H1 (cell line): ENCODE measurements around the gene ATG5. TPM values are rescaled to one million over a fixed set of nuclear protein-coding genes. Genes with fewer than 3 reads are reported as not detected.

Experiments
- CTCF ChIA-PET: fragments of 300-600 bp; sonication (Branson Sonifier 250); formaldehyde crosslinking; loops from one replicate; lab custom pipeline; 2021; ENCODE audit not compliant: partially characterized antibody; lab: Charles Lee
- POLR2A ChIA-PET: fragments of 300-600 bp; sonication (Branson Sonifier 250); formaldehyde crosslinking; loops from one replicate; lab custom pipeline; 2021; ENCODE audit warnings: inconsistent platforms; ENCODE audit not compliant: partially characterized antibody; lab: Charles Lee
- DNase-seq, 2 experiments: peaks; one replicate each; pipeline versions ENCODE4 v3.0.0 to v3.0.0-alpha.2; 2010 to 2022; ENCODE audit warnings: low spot score in 2 of 2, low read depth in 1 of 2, mixed read lengths in 1 of 2
- FAIRE-seq: peaks from 2 replicates; lab custom pipeline; 2011; peaks lifted over from hg19 to GRCh38; lab: Jason Lieb, UNC
- H2AFZ ChIP-seq: 2 replicates; pipeline ENCODE4 v1.8.1; 2012; ENCODE audit warnings: low read length, inconsistent platforms
- H2AK5ac ChIP-seq: 2 replicates; pipeline ENCODE4 v1.6.1; 2013; ENCODE audit warnings: low read depth, low read length
- H2BK120ac ChIP-seq: replicated peaks from 2 replicates; pipeline ENCODE3; 2013; ENCODE audit warnings: low read depth, low read length, inconsistent platforms
- H2BK12ac ChIP-seq: 2 replicates; pipeline ENCODE4 v1.6.1; 2013; ENCODE audit warnings: low read depth, low read length
- H2BK15ac ChIP-seq: 2 replicates; pipeline ENCODE4 v1.6.1; 2013; ENCODE audit warnings: low read length
- H2BK20ac ChIP-seq: 2 replicates; pipeline ENCODE4 v1.6.1; 2013; ENCODE audit warnings: low read length
- H2BK5ac ChIP-seq: 2 replicates; pipeline ENCODE4 v1.6.1; 2013; ENCODE audit warnings: low read depth, low read length
- H3K14ac ChIP-seq: 2 replicates; pipeline ENCODE4 v1.6.1; 2013; ENCODE audit warnings: inconsistent platforms; ENCODE audit not compliant: insufficient read length
- H3K18ac ChIP-seq: 2 replicates; pipeline ENCODE4 v1.6.1; 2013; ENCODE audit warnings: low read length; ENCODE audit errors: extremely low read depth
- H3K23ac ChIP-seq: 2 replicates; pipeline ENCODE4 v1.6.1; 2013; ENCODE audit warnings: inconsistent platforms; ENCODE audit not compliant: insufficient read length
- H3K23me2 ChIP-seq: 2 replicates; pipeline ENCODE4 v1.6.1; 2013; ENCODE audit warnings: low read depth, low read length
- H3K27ac ChIP-seq: 2 replicates; pipeline ENCODE4 v1.6.1; 2011; ENCODE audit warnings: low read depth, low read length, inconsistent platforms
- H3K27me3 ChIP-seq, 4 experiments: replicated peaks in 1 of 4; 1 replicate in 1 of 4; 2 replicates in 3 of 4; pipeline versions ENCODE4 v1.6.1 to v1.8.1; 2011 to 2013; ENCODE audit warnings: low read length in 3 of 4, mild to moderate bottlenecking in 3 of 4, inconsistent platforms in 2 of 4, mixed read lengths in 2 of 4, moderate library complexity in 1 of 4; ENCODE audit not compliant: control insufficient read depth in 3 of 4, insufficient read depth in 3 of 4; ENCODE audit errors: extremely low read depth in 1 of 4
- H3K36me3 ChIP-seq, 4 experiments: 2 replicates each; pipeline versions ENCODE4 v1.6.1 to v1.8.1; 2011 to 2013; ENCODE audit warnings: mild to moderate bottlenecking in 4 of 4, low read length in 3 of 4, moderate library complexity in 2 of 4, control low read depth in 1 of 4, inconsistent platforms in 1 of 4; ENCODE audit not compliant: insufficient read depth in 4 of 4, control insufficient read depth in 2 of 4
- H3K4ac ChIP-seq: replicated peaks from 2 replicates; pipeline ENCODE3; 2013; ENCODE audit warnings: low read length, low read depth, mixed read lengths, inconsistent platforms; ENCODE audit not compliant: insufficient read length
- H3K4me1 ChIP-seq, 4 experiments: replicated peaks in 1 of 4; 1 replicate in 1 of 4; 2 replicates in 3 of 4; pipeline versions ENCODE4 v1.6.1 to v1.8.1; 2011 to 2013; ENCODE audit warnings: low read length in 3 of 4, inconsistent platforms in 2 of 4, mixed read lengths in 1 of 4; ENCODE audit not compliant: insufficient read depth in 4 of 4, control insufficient read depth in 3 of 4
- H3K4me2 ChIP-seq, 2 experiments: 2 replicates each; pipeline versions ENCODE4 v1.6.1 to v1.8.1; 2011 to 2013; ENCODE audit warnings: low read depth in 2 of 2, low read length in 2 of 2, control low read depth in 1 of 2, inconsistent platforms in 1 of 2, mild to moderate bottlenecking in 1 of 2; ENCODE audit not compliant: insufficient read depth in 1 of 2
- H3K4me3 ChIP-seq, 4 experiments: fragments of 200-600, 300-600 bp in 1 of 4; sonication (generic), shearing (Covaris generic), sonication (Bioruptor Twin) in 1 of 4; 2 replicates each; pipeline versions ENCODE4 v1.5.1 to v1.8.1; 2011 to 2016; ENCODE audit warnings: low read length in 4 of 4, low read depth in 3 of 4, control low read depth in 2 of 4, inconsistent platforms in 2 of 4, mild to moderate bottlenecking in 2 of 4, mixed read lengths in 1 of 4, moderate library complexity in 1 of 4; ENCODE audit not compliant: insufficient read depth in 2 of 4; ENCODE audit errors: extremely low read depth in 1 of 4
- H3K56ac ChIP-seq: replicated peaks from 2 replicates; pipeline ENCODE3; 2013; ENCODE audit warnings: low read depth, mild to moderate bottlenecking, mixed read lengths, low read length, inconsistent platforms; ENCODE audit not compliant: insufficient read length
- H3K79me1 ChIP-seq: 2 replicates; pipeline ENCODE4 v1.6.1; 2013; ENCODE audit warnings: low read depth, low read length, control low read depth
- H3K79me2 ChIP-seq, 2 experiments: 2 replicates each; pipeline versions ENCODE4 v1.6.1 to v1.8.1; 2012 to 2013; ENCODE audit warnings: low read length in 2 of 2, mild to moderate bottlenecking in 2 of 2, inconsistent platforms in 1 of 2; ENCODE audit not compliant: insufficient read depth in 2 of 2, control insufficient read depth in 1 of 2
- H3K9ac ChIP-seq, 4 experiments: replicated peaks in 1 of 4; 1 replicate in 1 of 4; 2 replicates in 3 of 4; pipeline versions ENCODE4 v1.6.1 to v1.8.1; 2011 to 2013; ENCODE audit warnings: low read depth in 3 of 4, low read length in 3 of 4, control low read depth in 2 of 4, mild to moderate bottlenecking in 2 of 4, moderate library complexity in 2 of 4, inconsistent platforms in 1 of 4; ENCODE audit errors: extremely low read depth in 1 of 4
- H3K9me3 ChIP-seq, 2 experiments: 2 replicates each; pipeline versions ENCODE4 v1.6.1 to v1.8.1; 2012 to 2013; ENCODE audit warnings: mild to moderate bottlenecking in 2 of 2, moderate library complexity in 2 of 2, control low read depth in 1 of 2, inconsistent platforms in 1 of 2, low read depth in 1 of 2, low read length in 1 of 2, mixed read lengths in 1 of 2; ENCODE audit not compliant: insufficient read depth in 2 of 2
- H4K20me1 ChIP-seq, 2 experiments: replicated peaks in 1 of 2; 2 replicates each; pipeline versions ENCODE3 to v1.8.1; 2011 to 2013; ENCODE audit warnings: inconsistent platforms in 2 of 2, low read length in 2 of 2, mild to moderate bottlenecking in 1 of 2; ENCODE audit not compliant: insufficient read depth in 2 of 2, control insufficient read depth in 1 of 2
- H4K5ac ChIP-seq: 2 replicates; pipeline ENCODE4 v1.6.1; 2013; ENCODE audit warnings: low read length, low read depth, mixed read lengths, inconsistent platforms; ENCODE audit not compliant: insufficient read length
- H4K8ac ChIP-seq: 2 replicates; pipeline ENCODE4 v1.8.0; 2013; ENCODE audit warnings: mild to moderate bottlenecking, moderate library complexity, low read length, inconsistent platforms; ENCODE audit not compliant: insufficient read depth; ENCODE audit errors: extremely low read depth
- H4K91ac ChIP-seq: replicated peaks from 2 replicates; pipeline ENCODE3; 2013; ENCODE audit warnings: low read length, mixed read lengths, inconsistent platforms; ENCODE audit not compliant: insufficient read length
- BRCA1 ChIP-seq: IDR thresholded peaks from 2 replicates; pipeline ENCODE4 v1.6.1; 2012; ENCODE audit warnings: low read depth, low read length, improper control_type of control experiment
- KDM5A ChIP-seq: fragments of 200-600 bp; IDR thresholded peaks from 2 replicates; pipeline ENCODE4 v1.7.1; 2012; ENCODE audit warnings: mild to moderate bottlenecking, low read length, inconsistent platforms, mixed read lengths
- WGBS, 2 experiments: shearing (Covaris generic) in 1 of 2; methylation state at CpG; one replicate each; pipeline versions ENCODE4 v1.1.6 to v1.1.7; 2013 to 2015; ENCODE audit warnings: low lambda C conversion rate in 2 of 2, mixed read lengths in 2 of 2, inconsistent platforms in 1 of 2, low coverage in 1 of 2, missing lambda C conversion rate in 1 of 2; ENCODE audit not compliant: insufficient replicate concordance in 2 of 2, insufficient coverage in 1 of 2, insufficient read length in 1 of 2; ENCODE audit errors: extremely low coverage in 1 of 2, missing lambda C conversion rate in 1 of 2; 5-methylcytosine and 5-hydroxymethylcytosine counted together
- polyA plus RNA-seq, 7 experiments: library from polyadenylated mRNA; depleted of rRNA in 3 of 7; stranded (reverse) in 5 of 7; unstranded in 2 of 7; fragments of >200 nt in 5 of 7; fragments of 200-250 nt in 2 of 7; gene quantifications; 1 replicate in 5 of 7; 2 replicates in 1 of 7; 4 replicates in 1 of 7; pipeline versions ENCODE4 v1.2.1 to v1.2.3, GENCODE V29; 2011 to 2013; ENCODE audit warnings: missing spikeins in 2 of 7, mixed read lengths in 2 of 7
- total RNA-seq: library from RNA; stranded (reverse); fragmentation: NEBNext Ultra II Directional; extraction: Animal tissue kit (Norgen Biotek cat#: 25700); gene quantifications from 2 replicates; pipeline ENCODE4 v1.2.1, GENCODE V29; 2021

ATG5 gene
- total and polyA plus RNA-seq, 2 of the 8 experiments (the other 6 are each of a cell fraction or from before 2014, with no cell fraction given), result 18.2 to 39.0 TPM

GRCh38 chr6:106253731-106254130, 71.8 kb downstream of the ATG5 start:
- no peak overlapping the region for H3K18ac ChIP-seq
- H3K23me2 ChIP-seq, result no peaks in the 10 kb centered on the region
- no peaks in the 10 kb centered on the region for H3K36me3 ChIP-seq
- peaks cover 0 to 22% of the 10 kb centered on the region in 2 experiments; a peak in 2 of 4 replicates for H3K79me2 ChIP-seq
- WGBS, 2 experiments, result 86% methylated on average over 1 of the region's 1 CpG; no CpG with 5 or more reads in 1 of the 2 experiments
- H2BK120ac ChIP-seq, result no peak overlapping the region
- DNase-seq (no peak), FAIRE-seq (no peak)
- no peak overlapping the region for H3K23ac ChIP-seq
- ChIA-PET CTCF (no interaction called here), POLR2A (interaction anchor here (1.0 kb wide), 1 partner anchor 22 kb away, joined by 4 read pairs; no protein-coding TSS in a partner anchor)
- H2BK5ac ChIP-seq, result no peak overlapping the region
- no peak overlapping the region for H3K27ac ChIP-seq
- H2AK5ac ChIP-seq, result no peak overlapping the region
- H3K4me1 ChIP-seq, result peaks cover 0 to 3% (median 0%) of the 10 kb centered on the region in 4 experiments; a peak in 1 of 7 replicates
- no peak overlapping the region for H3K4ac ChIP-seq
- no peak overlapping the region for H3K9ac ChIP-seq
- H4K5ac ChIP-seq, result no peak overlapping the region
- H2BK15ac ChIP-seq, result no peak overlapping the region
- peaks cover 0 to 1% of the 10 kb centered on the region in 2 experiments for H4K20me1 ChIP-seq
- H4K91ac ChIP-seq, result no peak overlapping the region
- no peaks in the 10 kb centered on the region for H3K27me3 ChIP-seq
- H3K56ac ChIP-seq, result no peak overlapping the region
- H3K4me3 ChIP-seq, result no peak overlapping the region
- no peak overlapping the region for H3K4me2 ChIP-seq
- peaks cover 3% of the 10 kb centered on the region; the same call in 1 of the 2 replicates for H3K79me1 ChIP-seq
- no peak overlapping the region for H4K8ac ChIP-seq
- no peak overlapping the region for H3K14ac ChIP-seq
- no peaks in the 10 kb centered on the region for H3K9me3 ChIP-seq
- H2BK12ac ChIP-seq, result no peak overlapping the region
- H2AFZ ChIP-seq, result no peak overlapping the region
- H2BK20ac ChIP-seq, result no peak overlapping the region
- TF ChIP-seq KDM5A (no peak), BRCA1 (no peak)
